ENCODE measurements around the gene AURKAIP1.

Gene AURKAIP1

DNA sequence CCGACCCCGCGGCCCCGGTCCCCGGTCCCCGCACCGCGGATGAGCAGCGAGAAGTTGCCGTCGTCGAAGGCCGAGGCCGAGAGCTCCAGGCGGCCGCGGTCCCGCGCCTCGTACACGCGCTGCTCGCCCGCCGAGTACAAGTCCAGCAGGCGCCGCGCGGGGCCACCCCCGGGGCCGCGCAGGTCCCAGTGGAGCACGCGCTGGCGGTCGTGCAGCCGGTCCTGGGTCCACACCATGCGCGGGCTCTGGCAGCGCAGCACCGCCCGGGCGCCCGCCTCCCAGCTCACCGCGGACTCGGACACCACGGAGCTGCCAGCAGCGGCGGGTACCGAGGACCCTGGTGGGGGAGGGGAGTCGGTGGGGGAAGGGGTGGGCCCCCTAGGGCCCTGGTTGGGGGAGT is 19.6 kb downstream of the AURKAIP1 start:
- TF ChIP-seq CTCF (IDR thresholded peaks at IDR 0.05; ENCODE audit: borderline replicate concordance, extremely low read depth, low read length, poor library complexity, severe bottlenecking): no peak
- no peak for TF ChIP-seq EZH2 (IDR thresholded peaks at IDR 0.05; ENCODE audit: borderline replicate concordance, low read depth, low read length, severe bottlenecking)
- ATAC-seq (ENCODE audit: insufficient read depth, low read depth): no peak
- no peaks in the 10 kb centered on the region for H3K9me3 ChIP-seq (ENCODE audit: insufficient read depth, low read length, severe bottlenecking)
- DNase-seq: no peak
- H3K27me3 ChIP-seq (ENCODE audit: insufficient read depth, low read length, poor library complexity): no peaks in the 10 kb centered on the region
- H3K9ac ChIP-seq (ENCODE audit: low read depth, low read length): no peak overlapping the region
- no peak overlapping the region for H2AFZ ChIP-seq (ENCODE audit: low read depth, low read length)
- H3K36me3 ChIP-seq (ENCODE audit: insufficient read depth, low read length): no peaks in the 10 kb centered on the region
- H3K79me2 ChIP-seq (ENCODE audit: insufficient read depth, low read length): no peaks in the 10 kb centered on the region
- no peak overlapping the region for H3K4me2 ChIP-seq (ENCODE audit: insufficient read depth, low read length)
- H4K20me1 ChIP-seq (ENCODE audit: insufficient read depth, low read length): peaks cover 22% of the 10 kb centered on the region
- H3K4me3 ChIP-seq (ENCODE audit: low read depth in 1 of 2, low read length in 2 of 2): no peak overlapping the region
- H3K27ac ChIP-seq (ENCODE audit: low read length): no peak overlapping the region
- H3K4me1 ChIP-seq (ENCODE audit: insufficient read depth, low read length): peaks cover 5% of the 10 kb centered on the region

GRCh38 chr1:1354271-1355247 is 20.4 kb downstream of the AURKAIP1 start:
- DNase-seq (no peak), ATAC-seq (ENCODE audit: insufficient read depth, low read depth) (no peak)
- H4K20me1 ChIP-seq (ENCODE audit: insufficient read depth, low read length): peaks cover 22% of the 10 kb centered on the region
- H3K27me3 ChIP-seq (ENCODE audit: insufficient read depth, low read length, poor library complexity): no peaks in the 10 kb centered on the region
- no peak overlapping the region for H3K4me2 ChIP-seq (ENCODE audit: insufficient read depth, low read length)
- H3K4me1 ChIP-seq (ENCODE audit: insufficient read depth, low read length): peaks cover 5% of the 10 kb centered on the region
- H3K27ac ChIP-seq (ENCODE audit: low read length): no peak overlapping the region
- H3K36me3 ChIP-seq (ENCODE audit: insufficient read depth, low read length): no peaks in the 10 kb centered on the region
- no peaks in the 10 kb centered on the region for H3K79me2 ChIP-seq (ENCODE audit: insufficient read depth, low read length)
- no peak overlapping the region for H2AFZ ChIP-seq (ENCODE audit: low read depth, low read length)
- no peaks in the 10 kb centered on the region for H3K9me3 ChIP-seq (ENCODE audit: insufficient read depth, low read length, severe bottlenecking)
- no peak for TF ChIP-seq CTCF (IDR thresholded peaks at IDR 0.05; ENCODE audit: borderline replicate concordance, extremely low read depth, low read length, poor library complexity, severe bottlenecking)
- no peak for TF ChIP-seq EZH2 (IDR thresholded peaks at IDR 0.05; ENCODE audit: borderline replicate concordance, low read depth, low read length, severe bottlenecking)
- no peak overlapping the region for H3K9ac ChIP-seq (ENCODE audit: low read depth, low read length)
- H3K4me3 ChIP-seq (ENCODE audit: low read depth in 1 of 2, low read length in 2 of 2): no peak overlapping the region

DNA sequence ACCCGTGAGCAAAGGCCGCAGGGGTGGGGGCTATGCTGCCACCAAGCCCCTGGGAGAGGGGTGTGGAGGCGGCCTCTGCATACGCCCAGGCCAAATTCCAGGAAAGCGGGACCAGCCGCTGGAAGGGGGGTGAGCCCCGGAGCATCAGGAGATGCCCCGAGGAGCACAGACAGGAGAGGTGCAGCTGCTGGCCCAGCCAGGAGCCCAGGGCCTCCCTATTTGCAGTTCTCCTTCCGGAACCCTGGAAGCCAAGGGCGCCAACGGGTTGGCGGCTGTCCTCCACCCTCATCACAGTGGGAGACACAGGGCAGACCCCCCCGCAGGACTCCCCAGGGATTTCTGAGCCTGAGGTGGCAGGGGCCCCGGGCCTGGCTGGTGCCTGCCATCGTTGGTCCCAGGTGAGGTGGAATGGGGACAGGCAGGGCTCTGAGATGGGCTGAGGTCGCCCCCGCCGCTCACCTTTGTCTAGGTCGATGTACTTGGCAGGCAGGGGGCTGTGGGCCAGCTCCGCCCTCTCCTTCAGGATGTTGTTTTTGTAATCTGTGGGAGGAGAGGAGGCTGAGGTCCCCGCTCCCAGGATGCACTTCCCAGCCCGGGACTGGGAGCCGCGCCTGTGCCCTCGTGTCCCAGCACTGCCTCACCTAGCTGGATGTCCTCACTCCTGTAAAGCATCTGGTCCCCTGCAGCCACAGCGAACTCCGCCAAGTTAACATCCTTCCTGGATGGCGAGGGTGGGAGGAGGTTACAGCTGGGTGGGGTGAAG is 21.4 kb downstream of the AURKAIP1 start:
- Histone ChIP-seq H3K4me2 (ENCODE audit: insufficient read depth, low read length) (no peak overlapping the region), H3K27me3 (ENCODE audit: insufficient read depth, low read length, poor library complexity) (no peaks in the 10 kb centered on the region), H3K9ac (ENCODE audit: low read depth, low read length) (no peak overlapping the region), H4K20me1 (ENCODE audit: insufficient read depth, low read length) (peaks cover 22% of the 10 kb centered on the region), H3K36me3 (ENCODE audit: insufficient read depth, low read length) (no peaks in the 10 kb centered on the region; the same call in 1 of the 2 replicates), H3K79me2 (ENCODE audit: insufficient read depth, low read length) (peaks cover 4% of the 10 kb centered on the region), H3K4me1 (ENCODE audit: insufficient read depth, low read length) (peaks cover 5% of the 10 kb centered on the region), H3K9me3 (ENCODE audit: insufficient read depth, low read length, severe bottlenecking) (no peaks in the 10 kb centered on the region), H2AFZ (ENCODE audit: low read depth, low read length) (no peak overlapping the region), H3K4me3 (ENCODE audit: low read depth in 1 of 2, low read length in 2 of 2) (no peak overlapping the region), H3K27ac (ENCODE audit: low read length) (no peak overlapping the region)
- ATAC-seq (ENCODE audit: insufficient read depth, low read depth) (no peak), DNase-seq (no peak)
- no peak for TF ChIP-seq CTCF (IDR thresholded peaks at IDR 0.05; ENCODE audit: borderline replicate concordance, extremely low read depth, low read length, poor library complexity, severe bottlenecking)
- no peak for TF ChIP-seq EZH2 (IDR thresholded peaks at IDR 0.05; ENCODE audit: borderline replicate concordance, low read depth, low read length, severe bottlenecking)
